ES-I3 (cell line): ENCODE data around the gene LIN28B.
"Not testable (repeated sequence)": the region's sequence is repeated elsewhere in the genome, so short reads cannot be mapped to it uniquely, and the experiment has no call there.

Source experiments
- H3K36me3 ChIP-seq: 2 replicates; pipeline ENCODE4 v1.6.1; 2013; ENCODE audit warnings: mild to moderate bottlenecking, low read length, control low read depth, moderate library complexity; ENCODE audit not compliant: insufficient read depth
- H3K4me1 ChIP-seq: 2 replicates; pipeline ENCODE4 v1.6.1; 2013; ENCODE audit warnings: mild to moderate bottlenecking, control low read depth, low read length; ENCODE audit not compliant: insufficient read depth
- H3K9ac ChIP-seq: 2 replicates; pipeline ENCODE4 v1.6.1; 2013; ENCODE audit warnings: low read depth, mild to moderate bottlenecking, low read length, moderate library complexity
- H3K9me3 ChIP-seq: 2 replicates; pipeline ENCODE4 v1.6.1; 2013; ENCODE audit warnings: mild to moderate bottlenecking, low read length, moderate library complexity; ENCODE audit not compliant: control insufficient read depth, insufficient read depth

LIN28B gene

GRCh38 chr6:105080279-105080678 is 123.4 kb downstream of the LIN28B start:
- Histone ChIP-seq H3K9me3 (no peaks in the 10 kb centered on the region), H3K4me1 (no peaks in the 10 kb centered on the region), H3K9ac (no peak overlapping the region), H3K36me3 (no peaks in the 10 kb centered on the region)

GRCh38 chr6:105081662-105082061 is 124.8 kb downstream of the LIN28B start:
- not testable (repeated sequence) for H3K9me3 ChIP-seq, H3K9ac ChIP-seq, H3K4me1 ChIP-seq, H3K36me3 ChIP-seq

GRCh38 chr6:105087571-105088211 is 130.8 kb downstream of the LIN28B start:
- H3K9ac ChIP-seq = no peak overlapping the region
- H3K9me3 ChIP-seq = no peaks in the 10 kb centered on the region
- no peaks in the 10 kb centered on the region for H3K36me3 ChIP-seq
- no peaks in the 10 kb centered on the region for H3K4me1 ChIP-seq

- H3K36me3 ChIP-seq = no peaks in the 10 kb centered on the region
- no peaks in the 10 kb centered on the region for H3K9me3 ChIP-seq
- no peaks in the 10 kb centered on the region for H3K4me1 ChIP-seq
- H3K9ac ChIP-seq = no peak overlapping the region
These were observed 134.4 kb downstream of the LIN28B start for GRCh38 chr6:105091140-105091829.

- Histone ChIP-seq H3K4me1 (no peaks in the 10 kb centered on the region), H3K9ac (no peak overlapping the region), H3K9me3 (no peaks in the 10 kb centered on the region), H3K36me3 (no peaks in the 10 kb centered on the region)
These were observed 137.3 kb downstream of the LIN28B start for GRCh38 chr6:105094133-105094640.

GRCh38 chr6:105095139-105095538 is 138.2 kb downstream of the LIN28B start:
- no peaks in the 10 kb centered on the region for H3K4me1 ChIP-seq
- H3K9ac ChIP-seq = no peak overlapping the region
- H3K36me3 ChIP-seq = no peaks in the 10 kb centered on the region
- H3K9me3 ChIP-seq = no peaks in the 10 kb centered on the region

GRCh38 chr6:105097288-105097687 is 140.4 kb downstream of the LIN28B start:
- Histone ChIP-seq H3K9ac (no peak overlapping the region), H3K4me1 (no peaks in the 10 kb centered on the region), H3K9me3 (no peaks in the 10 kb centered on the region), H3K36me3 (no peaks in the 10 kb centered on the region)

- no peaks in the 10 kb centered on the region for H3K36me3 ChIP-seq
- H3K4me1 ChIP-seq = no peaks in the 10 kb centered on the region
These were observed 142.5 kb downstream of the LIN28B start for GRCh38 chr6:105099371-105099770.

GRCh38 chr6:105102186-105102585 is 145.3 kb downstream of the LIN28B start:
- Histone ChIP-seq H3K36me3 (no peaks in the 10 kb centered on the region), H3K9ac (no peak overlapping the region), H3K9me3 (no peaks in the 10 kb centered on the region), H3K4me1 (no peaks in the 10 kb centered on the region)

More at GRCh38 chr6:105099371-105099770, 142.5 kb downstream of the LIN28B start:
- H3K9me3 ChIP-seq = no peaks in the 10 kb centered on the region
- H3K9ac ChIP-seq = no peak overlapping the region

- Histone ChIP-seq H3K9ac (no peak overlapping the region), H3K4me1 (no peaks in the 10 kb centered on the region), H3K36me3 (no peaks in the 10 kb centered on the region), H3K9me3 (no peaks in the 10 kb centered on the region)
These were observed 148.2 kb downstream of the LIN28B start for GRCh38 chr6:105105094-105105493.

- Histone ChIP-seq H3K9ac (no peak overlapping the region), H3K36me3 (no peaks in the 10 kb centered on the region), H3K4me1 (no peaks in the 10 kb centered on the region), H3K9me3 (no peaks in the 10 kb centered on the region)
These were observed 149.4 kb downstream of the LIN28B start for GRCh38 chr6:105106260-105106659.

- Histone ChIP-seq H3K9ac (no peak overlapping the region), H3K36me3 (no peaks in the 10 kb centered on the region), H3K4me1 (no peaks in the 10 kb centered on the region), H3K9me3 (no peaks in the 10 kb centered on the region)
These were observed 150.3 kb downstream of the LIN28B start for GRCh38 chr6:105107207-105107606.

GRCh38 chr6:105108631-105109262 is 151.8 kb downstream of the LIN28B start:
- Histone ChIP-seq H3K36me3 (no peaks in the 10 kb centered on the region), H3K9ac (no peak overlapping the region), H3K9me3 (no peaks in the 10 kb centered on the region), H3K4me1 (no peaks in the 10 kb centered on the region)

- Histone ChIP-seq H3K9ac (no peak overlapping the region), H3K4me1 (no peaks in the 10 kb centered on the region)
These were observed 153.3 kb downstream of the LIN28B start for GRCh38 chr6:105109955-105110895.

More at GRCh38 chr6:105109955-105110895, 153.3 kb downstream of the LIN28B start:
- H3K9me3 ChIP-seq = no peaks in the 10 kb centered on the region
- H3K36me3 ChIP-seq = no peaks in the 10 kb centered on the region
